ENCODE data around the gene SMYD3.

Gene SMYD3

GRCh38 chr1:245965398-245965797, 541.7 kb downstream of the SMYD3 start:
- no peak overlapping the region for H3K9ac ChIP-seq
- no peak overlapping the region for H3K4me3 ChIP-seq (ENCODE audit: low read depth, low read length)
- no peaks in the 10 kb centered on the region for H3K27me3 ChIP-seq (ENCODE audit: control insufficient read depth, insufficient read depth, low read length)
- H3K9me3 ChIP-seq (ENCODE audit: control insufficient read depth, low read length), result no peaks in the 10 kb centered on the region
- H3K4me2 ChIP-seq (ENCODE audit: low read length), result no peak overlapping the region
- H3K27ac ChIP-seq, result no peak overlapping the region
- no peaks in the 10 kb centered on the region for H3K4me1 ChIP-seq
- H2AFZ ChIP-seq, result no peak overlapping the region
- TF ChIP-seq CTCF (IDR thresholded peaks at IDR 0.05), result no peak
- H3K36me3 ChIP-seq (ENCODE audit: control insufficient read depth, insufficient read depth, low read length), result no peaks in the 10 kb centered on the region
- no peaks in the 10 kb centered on the region for H3K79me2 ChIP-seq

GRCh38 chr1:245963649-245964048, 543.4 kb downstream of the SMYD3 start:
- no peaks in the 10 kb centered on the region for H3K9me3 ChIP-seq (ENCODE audit: control insufficient read depth, low read length)
- no peak for TF ChIP-seq CTCF (IDR thresholded peaks at IDR 0.05)
- no peaks in the 10 kb centered on the region for H3K79me2 ChIP-seq
- H3K4me3 ChIP-seq (ENCODE audit: low read depth, low read length), result no peak overlapping the region
- H3K4me1 ChIP-seq, result no peaks in the 10 kb centered on the region
- no peak overlapping the region for H3K27ac ChIP-seq
- no peak overlapping the region for H3K9ac ChIP-seq
- H3K36me3 ChIP-seq (ENCODE audit: control insufficient read depth, insufficient read depth, low read length), result no peaks in the 10 kb centered on the region
- H2AFZ ChIP-seq, result no peak overlapping the region
- H3K27me3 ChIP-seq (ENCODE audit: control insufficient read depth, insufficient read depth, low read length), result no peaks in the 10 kb centered on the region
- H3K4me2 ChIP-seq (ENCODE audit: low read length), result no peak overlapping the region

GRCh38 chr1:245962453-245962852, 544.6 kb downstream of the SMYD3 start:
- Histone ChIP-seq H3K79me2 (no peaks in the 10 kb centered on the region), H3K27ac (no peak overlapping the region), H3K27me3 (ENCODE audit: control insufficient read depth, insufficient read depth, low read length) (no peaks in the 10 kb centered on the region), H3K36me3 (ENCODE audit: control insufficient read depth, insufficient read depth, low read length) (no peaks in the 10 kb centered on the region), H2AFZ (no peak overlapping the region), H3K4me2 (ENCODE audit: low read length) (no peak overlapping the region), H3K4me1 (no peaks in the 10 kb centered on the region), H3K9ac (no peak overlapping the region), H3K9me3 (ENCODE audit: control insufficient read depth, low read length) (no peaks in the 10 kb centered on the region), H3K4me3 (ENCODE audit: low read depth, low read length) (no peak overlapping the region)
- TF ChIP-seq CTCF (IDR thresholded peaks at IDR 0.05), result no peak

- H3K27me3 ChIP-seq (ENCODE audit: control insufficient read depth, insufficient read depth, low read length), result no peaks in the 10 kb centered on the region
- H3K79me2 ChIP-seq, result no peaks in the 10 kb centered on the region
These were observed 545.9 kb downstream of the SMYD3 start for GRCh38 chr1:245961137-245961540.

More at GRCh38 chr1:245961137-245961540, 545.9 kb downstream of the SMYD3 start:
- Histone ChIP-seq H3K4me3 (ENCODE audit: low read depth, low read length) (no peak overlapping the region), H3K4me1 (no peaks in the 10 kb centered on the region), H3K9ac (no peak overlapping the region), H3K4me2 (ENCODE audit: low read length) (no peak overlapping the region), H3K27ac (no peak overlapping the region), H2AFZ (no peak overlapping the region), H3K9me3 (ENCODE audit: control insufficient read depth, low read length) (no peaks in the 10 kb centered on the region), H3K36me3 (ENCODE audit: control insufficient read depth, insufficient read depth, low read length) (no peaks in the 10 kb centered on the region)
- no peak for TF ChIP-seq CTCF (IDR thresholded peaks at IDR 0.05)
